ENCODE data around the gene MYOCOS.

- TF ChIP-seq CTCF (IDR thresholded peaks at IDR 0.05) = no peak
- no peak for TF ChIP-seq POLR2A (IDR thresholded peaks at IDR 0.05)
Measured at GRCh38 chr1:171622152-171622462, at the start of gene MYOCOS.

All from sigmoid colon (tissue), 3 donors.